ENCODE results near the gene DENND11.

DNA sequence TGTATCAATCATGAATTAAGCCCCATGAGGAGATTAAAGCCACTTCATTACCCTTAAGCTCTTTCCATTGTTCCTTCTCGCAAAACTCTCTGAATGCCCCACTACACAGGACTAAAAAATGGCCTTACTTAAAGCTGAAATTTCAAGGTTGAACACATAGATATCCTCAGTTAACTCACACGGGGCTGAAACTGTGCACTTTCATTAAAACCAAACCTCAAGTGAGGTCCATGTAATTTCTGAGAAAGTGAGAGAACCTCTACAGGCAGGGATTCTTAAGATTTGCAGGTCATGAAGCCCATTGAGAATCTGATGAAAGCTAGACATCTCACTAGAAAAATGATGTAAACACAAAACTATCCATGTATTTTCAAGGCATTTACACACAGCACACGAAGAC, 15.9 kb downstream of the DENND11 start:
- no peak for TF ChIP-seq SUZ12 (IDR thresholded peaks at IDR 0.05; ENCODE audit: extremely low read depth, insufficient read depth, insufficient read length)
- no peak for TF ChIP-seq ZNF274 (IDR thresholded peaks at IDR 0.05; ENCODE audit: low read depth, low read length)
